GM19324 (cell line): ENCODE data around the gene ZNF23.

Experiments used
- ATAC-seq: cut with Tn5 transposase; IDR thresholded peaks from one replicate; pipeline ENCODE4 v1.9.1; 2021; ENCODE audit warnings: mild to moderate bottlenecking, moderate library complexity; ENCODE audit not compliant: unreplicated experiment, low FRiP score

Gene ZNF23

GRCh38 chr16:71399801-71400563 lies 62.1 kb downstream of the ZNF23 start:
- ATAC-seq: no peak
